Fibroblast of skin of left quadriceps (primary cell): ENCODE results near the gene RPGRIP1L.
A peak's percentile ranks its signal among the peaks of the same experiment; 100 is the strongest.

Experiments used
- DNase-seq, 2 experiments: peaks; one replicate each; pipeline ENCODE4 v3.0.0-alpha.2; 2013; ENCODE audit warnings: low read depth in 2 of 2

RPGRIP1L gene

DNA sequence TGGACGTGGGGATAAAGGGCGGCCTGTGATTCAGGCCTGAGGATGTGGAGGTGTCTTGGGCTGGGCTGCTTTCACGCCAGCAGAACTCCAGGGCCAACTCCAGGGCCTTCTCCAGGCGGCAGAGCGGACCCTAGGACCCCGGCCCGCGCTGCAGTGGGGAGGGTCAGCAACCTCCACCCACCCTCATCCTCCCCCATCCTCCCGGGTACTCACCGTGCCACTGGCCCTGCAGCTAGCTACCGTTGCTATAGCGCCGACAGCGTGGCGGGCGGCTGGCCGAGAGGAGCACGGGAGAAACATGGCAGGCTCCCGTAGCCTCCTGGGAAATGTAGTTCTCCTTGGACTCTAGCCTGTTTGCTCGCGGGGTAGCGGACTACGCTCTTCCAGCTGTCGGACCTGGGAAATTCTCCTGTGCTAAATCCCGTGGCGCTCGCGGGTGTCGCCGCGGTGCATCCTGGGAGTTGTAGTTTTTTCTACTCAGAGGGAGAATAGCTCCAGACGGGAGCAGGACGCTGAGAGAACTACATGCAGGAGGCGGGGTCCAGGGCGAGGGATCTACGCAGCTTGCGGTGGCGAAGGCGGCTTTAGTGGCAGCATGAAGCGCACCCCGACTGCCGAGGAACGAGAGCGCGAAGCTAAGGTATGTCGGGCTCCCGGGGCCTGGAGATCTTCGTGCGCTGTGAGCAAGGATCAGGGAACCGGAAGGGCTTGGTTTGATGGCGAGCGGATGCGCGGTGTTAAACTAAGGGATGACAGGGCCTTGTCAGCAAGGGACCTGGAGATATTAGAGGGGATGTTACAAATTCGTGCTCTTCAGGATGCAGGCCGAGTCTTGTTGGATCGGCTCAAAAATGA is at the start of gene RPGRIP1L, which contains the start of gene FTO:
TSS of gene RPGRIP1L (minus strand) at position 270 of the 855 bp plus-strand sequence. CDS start 3,136 bp downstream, outside the sequence.
TSS of gene FTO (plus strand) at position 567 of the 855 bp plus-strand sequence.
- DNase-seq = peak; percentile 99

DNA sequence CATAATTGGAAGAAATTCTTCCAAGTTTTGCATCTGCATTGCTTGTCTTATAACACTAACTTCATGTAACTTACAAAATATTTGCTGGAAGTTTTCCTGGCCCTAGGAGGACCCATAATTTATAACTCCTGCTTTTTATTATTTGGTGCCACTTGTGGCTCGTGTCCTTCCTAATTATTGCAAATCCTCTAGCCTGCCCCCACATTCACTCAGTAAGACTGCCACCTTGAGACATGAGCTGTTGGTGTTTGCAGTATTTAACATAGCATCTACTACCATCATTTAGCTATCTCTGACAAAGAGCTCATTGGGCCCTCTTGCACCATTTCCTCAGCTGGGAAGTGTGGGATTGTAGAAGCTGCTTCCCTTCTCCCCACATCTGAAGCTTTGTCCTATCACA is 49.8 kb upstream of the RPGRIP1L start:
- DNase-seq = no peak

DNA sequence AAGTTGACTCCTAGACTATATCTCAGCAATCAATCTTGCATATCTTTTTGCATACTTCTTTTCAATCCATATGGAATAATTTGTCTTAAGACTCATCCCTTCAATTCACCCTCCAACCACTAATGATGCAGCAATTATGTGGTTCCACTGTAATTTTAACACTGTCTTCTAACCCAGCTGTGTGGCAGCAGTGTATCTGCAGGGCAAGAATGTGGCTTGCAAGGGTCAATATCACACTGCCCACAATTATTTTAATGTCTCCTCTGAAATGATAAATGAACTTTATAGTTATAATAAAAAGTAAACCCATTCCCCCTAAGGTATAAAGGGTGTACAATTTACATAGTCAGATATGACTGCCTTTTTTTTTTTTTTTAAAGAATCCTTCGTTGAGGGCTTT is 48.9 kb upstream of the RPGRIP1L start:
- DNase-seq = no peak

DNA sequence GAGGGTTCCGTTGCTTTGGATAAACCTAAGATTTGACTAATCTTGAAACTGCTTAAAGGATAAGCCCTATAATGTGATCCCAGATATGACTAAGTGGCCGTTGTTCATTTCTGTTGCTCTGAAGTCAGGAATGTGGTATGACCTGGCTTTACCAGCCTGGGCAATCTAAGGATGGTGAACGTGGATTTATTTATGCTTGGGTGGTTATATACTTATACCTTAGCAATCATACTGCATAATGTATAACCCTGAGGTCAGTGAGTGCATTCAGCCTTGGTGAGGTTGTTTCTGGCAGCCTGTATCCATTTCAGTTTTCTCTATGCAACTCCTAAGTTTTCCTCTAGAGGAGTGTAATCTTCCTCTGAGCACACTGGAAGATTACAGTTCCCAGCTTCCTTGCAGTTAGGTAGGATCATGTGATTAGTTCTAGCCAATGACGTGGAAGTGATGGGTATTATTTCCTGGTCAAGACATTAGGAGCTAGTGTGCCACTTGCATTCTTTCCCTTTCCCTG is 42.2 kb upstream of the RPGRIP1L start:
- DNase-seq = no peak

DNA sequence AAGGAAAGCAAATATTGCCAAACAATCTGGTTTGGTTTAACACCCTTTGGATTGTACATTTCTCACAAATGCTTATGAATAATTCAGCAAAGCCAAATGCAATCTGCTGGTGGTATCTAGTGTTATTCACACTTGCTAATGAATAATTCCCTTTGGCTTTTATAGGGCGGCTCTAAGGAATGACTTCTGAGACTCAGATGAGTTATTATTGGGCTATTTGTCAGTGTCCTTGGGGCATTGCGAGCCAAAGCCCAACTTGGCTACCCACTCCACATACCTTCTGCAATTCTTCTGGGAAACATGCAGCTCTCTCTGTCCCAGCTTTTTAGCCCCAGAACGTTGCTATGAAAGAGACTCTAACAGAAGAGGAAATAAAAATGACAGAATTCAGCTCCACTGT is 41.4 kb upstream of the RPGRIP1L start:
- DNase-seq = no peak

DNA sequence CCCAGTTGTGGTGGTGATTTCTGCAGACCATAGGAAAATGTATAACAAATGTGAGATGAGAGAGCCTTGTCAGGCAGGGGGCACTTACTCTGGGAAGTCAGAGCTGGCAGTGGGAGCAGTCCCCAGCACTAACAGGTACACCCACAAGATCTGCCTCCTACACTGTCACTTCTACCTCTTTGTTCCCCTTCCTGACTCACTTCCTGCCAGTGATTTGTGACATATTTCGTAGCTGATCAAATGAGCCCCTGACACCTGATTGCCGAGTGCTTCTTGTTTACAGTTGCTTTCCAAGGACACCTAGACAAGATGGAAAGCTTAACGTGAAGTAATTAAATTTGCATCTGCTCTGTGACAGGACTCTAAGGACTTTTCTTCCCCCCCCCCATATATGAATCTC is 40.8 kb upstream of the RPGRIP1L start:
- DNase-seq = no peak

DNA sequence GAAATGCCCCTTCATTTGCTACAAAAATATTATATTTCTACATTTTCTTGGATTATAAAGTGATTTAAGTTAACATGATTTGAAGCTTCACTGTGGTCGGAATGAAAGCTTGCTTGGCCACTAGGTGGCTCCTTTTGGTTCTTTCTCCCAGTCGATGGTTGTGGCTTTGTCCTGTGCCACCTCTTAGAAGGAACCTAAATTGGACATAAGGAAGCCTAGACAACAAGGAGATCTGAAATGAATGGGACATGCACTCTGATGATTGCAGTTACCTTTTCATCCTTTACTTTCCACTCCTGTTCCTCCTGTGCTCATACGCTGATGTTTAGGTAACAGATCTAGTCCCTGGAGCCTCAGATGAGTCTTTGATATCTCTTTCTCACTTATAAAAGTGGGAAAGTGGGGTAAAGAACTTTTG is 39.5 kb upstream of the RPGRIP1L start:
- no peak for DNase-seq

DNA sequence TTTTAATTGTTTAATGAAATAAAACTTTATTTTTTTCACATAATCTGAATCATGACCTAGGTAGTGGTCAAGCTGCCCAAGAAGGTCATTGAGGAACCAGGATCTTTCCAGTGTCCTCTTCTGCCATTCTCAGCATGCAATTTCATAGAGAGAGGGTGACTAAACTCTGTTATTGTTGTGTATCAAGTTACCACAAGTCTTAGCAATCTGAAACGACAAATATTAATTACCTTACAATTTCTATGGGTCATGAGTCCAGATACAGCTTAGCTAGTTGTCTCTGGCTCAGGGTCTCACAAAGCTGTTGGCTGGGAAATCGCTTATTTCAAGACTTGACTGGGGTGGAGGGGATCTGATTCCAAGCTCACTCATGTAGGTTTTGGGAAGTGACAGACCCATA is 37.9 kb upstream of the RPGRIP1L start:
- DNase-seq = no peak

DNA sequence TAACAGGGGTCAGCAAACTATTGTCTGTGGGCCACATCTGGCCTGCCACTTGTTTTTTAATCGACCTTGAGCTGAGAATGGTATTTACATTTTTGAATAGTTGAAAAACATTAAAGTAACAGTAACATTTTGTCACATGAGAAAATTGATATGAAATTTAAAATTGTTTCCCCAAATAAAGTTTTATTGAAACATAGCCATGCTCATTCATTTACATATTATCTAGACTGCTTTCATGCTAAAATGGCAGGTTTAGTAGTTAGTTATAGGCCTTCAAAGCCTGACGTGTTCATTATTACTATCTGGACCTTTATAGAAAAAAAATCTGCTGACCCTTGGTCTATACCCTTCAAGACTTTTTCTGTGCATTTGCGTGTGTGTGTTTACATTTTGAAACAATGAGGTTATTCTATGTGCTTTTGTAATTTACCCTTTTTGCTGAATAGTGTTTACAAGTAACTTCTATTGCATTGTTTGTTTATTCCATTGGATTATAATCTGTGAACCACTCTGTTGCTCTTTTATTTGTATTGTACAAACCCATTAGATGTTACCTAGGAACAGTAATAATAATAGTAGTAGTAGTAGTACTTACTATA is 37.4 kb upstream of the RPGRIP1L start:
- DNase-seq = no peak

DNA sequence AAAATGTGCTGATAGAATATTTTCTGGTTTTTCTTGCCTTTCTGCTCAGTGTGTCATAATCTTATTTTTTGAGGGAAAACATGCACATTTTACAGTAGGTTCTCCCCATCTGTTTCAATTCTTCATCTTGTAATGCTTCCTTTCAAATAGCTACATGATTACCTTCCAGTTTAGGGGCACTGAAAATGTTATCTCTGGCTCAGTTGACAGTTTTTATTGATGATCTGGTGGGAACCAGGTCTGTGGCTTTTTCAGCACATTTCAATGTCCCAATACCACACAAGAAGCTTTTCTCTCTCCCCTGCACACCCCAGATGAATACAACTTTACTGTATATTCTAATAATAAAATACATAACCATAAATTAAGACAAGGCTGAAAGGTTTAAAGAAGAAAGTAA is 36.8 kb upstream of the RPGRIP1L start:
- no peak for DNase-seq

DNA sequence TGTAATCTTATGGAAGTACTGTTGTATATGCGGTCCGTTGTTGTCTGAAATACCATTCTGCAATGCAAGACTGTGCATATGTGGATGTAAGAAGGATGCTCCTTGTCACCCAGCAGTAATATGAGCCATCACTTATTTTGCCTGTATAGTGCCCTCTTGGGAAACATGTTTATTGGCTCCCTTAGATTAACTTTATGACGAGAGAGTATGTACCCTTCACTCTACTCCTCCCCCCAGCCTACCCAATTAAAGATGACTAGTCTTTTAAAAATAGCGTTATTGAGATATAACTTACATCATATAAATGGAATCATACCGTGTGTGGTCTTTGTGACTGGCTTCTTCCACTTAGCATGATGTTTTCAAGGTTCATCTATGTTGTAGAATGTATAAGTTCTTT is 33.9 kb upstream of the RPGRIP1L start:
- no peak for DNase-seq

DNA sequence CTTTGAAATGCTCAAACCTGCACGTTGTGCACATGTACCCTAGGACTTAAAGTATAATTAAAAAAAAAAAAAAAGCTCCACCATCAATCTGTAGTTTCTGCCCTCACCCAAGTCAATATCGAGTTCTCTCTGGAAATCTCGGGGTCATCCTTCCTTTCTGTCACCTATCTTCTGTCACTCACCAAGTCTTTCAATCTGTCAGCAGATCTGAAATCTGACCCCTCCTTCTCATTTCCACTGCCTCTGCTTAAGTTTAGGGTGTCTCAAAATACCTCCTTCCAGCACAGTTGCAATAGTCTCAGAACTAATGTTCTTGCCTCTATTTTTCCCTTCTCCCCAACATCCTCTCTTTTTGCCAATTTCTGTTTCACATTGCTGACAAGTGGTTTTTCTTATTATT is 32.6 kb upstream of the RPGRIP1L start:
- no peak for DNase-seq

DNA sequence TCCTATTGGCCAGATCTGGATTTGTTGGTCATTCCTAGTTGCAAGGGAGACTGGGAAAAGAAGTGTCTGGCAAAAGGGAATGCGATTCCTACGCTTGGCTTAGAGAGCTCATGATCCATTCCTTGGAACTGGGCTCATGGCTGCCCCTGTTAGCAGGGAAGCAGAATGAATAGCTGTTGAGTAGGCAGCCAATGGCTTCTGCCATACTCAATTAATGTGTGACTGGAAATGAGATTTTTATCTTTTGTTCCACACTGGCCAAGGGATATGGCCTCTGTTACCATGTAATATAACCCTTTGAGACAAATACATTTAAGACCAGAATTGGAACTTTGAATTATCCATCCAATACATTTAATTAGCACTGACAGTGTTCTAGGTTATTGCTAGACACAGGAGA is 31.2 kb upstream of the RPGRIP1L start:
- DNase-seq = no peak

DNA sequence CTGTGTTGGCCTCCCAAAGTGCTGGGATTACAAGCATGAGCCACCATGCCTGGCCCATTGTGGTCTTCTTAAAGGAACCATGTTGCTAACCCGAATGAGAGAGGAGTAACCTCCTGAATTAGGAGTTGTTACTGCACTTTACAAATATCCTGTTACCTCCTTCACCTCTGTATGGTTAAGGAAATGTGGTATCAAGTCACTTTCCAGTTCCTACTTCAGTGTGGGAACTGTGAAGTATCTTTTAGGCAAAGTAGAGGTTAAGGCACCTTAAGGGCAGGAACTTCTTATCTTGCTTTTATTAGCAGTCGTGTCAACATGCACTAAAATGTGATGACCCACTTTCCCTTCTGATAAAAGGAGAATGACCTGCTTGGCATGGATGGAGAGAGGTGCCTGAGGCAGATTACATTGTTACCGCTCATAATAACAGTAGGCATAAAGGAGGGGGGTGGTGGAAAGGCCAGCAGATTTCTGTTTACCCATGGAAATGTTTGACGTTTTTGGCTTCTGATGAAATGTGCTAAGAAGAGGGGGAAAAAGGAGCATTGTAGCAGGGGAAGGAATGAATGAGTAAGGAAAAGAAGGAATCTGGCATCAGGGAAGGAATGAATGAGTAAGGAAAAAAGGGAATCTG is 28.8 kb upstream of the RPGRIP1L start:
- no peak for DNase-seq

DNA sequence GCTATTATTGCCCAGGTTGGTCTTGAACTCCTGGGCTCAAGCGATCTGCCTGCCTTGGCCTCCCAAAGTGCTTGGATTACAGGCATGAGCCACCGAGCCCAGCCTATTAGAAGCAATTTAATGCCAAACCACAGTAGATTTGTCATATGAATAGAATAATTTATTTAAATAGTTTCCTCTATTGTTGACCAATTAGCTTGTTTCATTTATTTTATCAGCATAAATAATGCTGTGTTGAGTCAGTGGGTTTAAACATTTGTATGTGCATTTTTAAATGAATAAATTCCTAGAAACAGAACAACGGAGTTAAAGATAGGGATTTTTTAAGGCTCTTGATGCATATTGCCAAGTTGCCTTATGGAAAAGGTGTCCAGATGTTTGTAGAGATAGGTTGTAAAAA is 27.0 kb upstream of the RPGRIP1L start:
- DNase-seq = no peak

DNA sequence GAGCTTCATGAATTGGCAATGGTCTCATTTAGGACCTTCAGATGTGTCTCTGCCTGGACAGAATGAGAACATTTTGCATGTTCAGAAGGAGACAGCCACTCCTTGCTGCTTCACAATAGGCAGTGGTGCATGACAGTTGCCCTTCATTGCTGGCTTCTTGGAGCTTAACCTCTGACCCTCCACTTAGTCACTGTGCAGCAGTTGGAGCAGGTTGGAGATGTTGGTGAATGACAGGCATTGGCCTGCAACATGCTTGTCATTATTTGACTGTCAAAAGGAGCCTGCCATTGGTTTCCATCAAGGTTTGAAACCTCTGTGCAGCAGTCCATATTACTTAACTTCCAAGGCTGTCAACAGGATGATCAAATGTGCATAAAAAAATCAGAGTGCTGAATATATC is 23.0 kb upstream of the RPGRIP1L start:
- DNase-seq = no peak

DNA sequence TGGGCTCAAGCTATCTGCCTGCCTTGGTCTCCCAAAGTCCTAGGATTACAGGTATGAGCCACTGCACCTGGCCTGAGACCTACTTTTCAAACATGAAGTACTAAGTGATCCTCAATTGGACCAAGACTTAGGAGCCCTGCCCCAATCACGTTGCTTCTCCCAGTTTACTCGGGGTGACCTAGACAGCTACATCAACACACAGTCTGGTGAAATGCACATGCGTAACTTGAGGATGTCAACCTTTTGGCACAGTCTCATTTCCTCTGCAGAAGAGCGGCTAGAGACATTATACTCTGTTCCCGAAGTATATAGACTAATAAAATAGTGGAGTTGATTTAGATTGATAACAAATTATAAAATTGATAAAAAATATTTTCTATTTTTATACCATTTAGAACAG is 17.4 kb upstream of the RPGRIP1L start:
- no peak for DNase-seq

DNA sequence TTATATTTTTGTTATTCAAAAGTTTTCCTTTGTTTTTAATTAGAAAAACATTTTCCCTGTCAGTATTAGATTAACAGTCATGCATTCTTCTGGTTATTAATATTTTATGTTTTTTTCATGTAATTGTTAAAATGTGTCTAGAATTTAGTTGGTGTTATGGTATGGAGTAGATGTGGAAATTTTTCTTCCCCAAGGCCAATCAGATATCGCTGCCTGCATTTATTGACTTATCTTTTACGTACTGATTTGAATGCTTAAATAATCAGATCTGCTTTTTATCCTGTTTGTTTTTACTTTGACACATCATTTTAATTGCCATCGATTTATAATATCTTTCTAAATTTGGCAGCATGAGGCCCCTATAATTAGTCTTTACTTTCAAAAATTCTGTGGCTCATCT is 13.9 kb upstream of the RPGRIP1L start:
- no peak for DNase-seq

DNA sequence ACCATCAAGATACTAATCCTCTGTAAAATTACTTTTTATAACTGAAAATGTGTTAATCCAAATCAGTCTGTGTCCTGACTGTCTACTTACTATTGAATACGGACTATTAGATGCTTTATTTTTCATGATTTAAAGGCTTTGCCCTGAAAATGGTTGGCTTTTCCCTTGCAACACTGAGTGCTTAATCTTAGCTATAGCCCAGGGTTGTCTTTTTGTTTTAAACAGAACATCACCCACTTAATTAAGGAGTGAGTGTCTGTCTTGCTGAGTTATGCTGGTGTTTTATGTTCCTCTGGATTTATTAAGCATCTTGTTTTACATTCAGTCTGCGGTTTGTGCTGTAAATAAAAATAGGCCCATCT is 11.3 kb upstream of the RPGRIP1L start:
- DNase-seq = no peak

DNA sequence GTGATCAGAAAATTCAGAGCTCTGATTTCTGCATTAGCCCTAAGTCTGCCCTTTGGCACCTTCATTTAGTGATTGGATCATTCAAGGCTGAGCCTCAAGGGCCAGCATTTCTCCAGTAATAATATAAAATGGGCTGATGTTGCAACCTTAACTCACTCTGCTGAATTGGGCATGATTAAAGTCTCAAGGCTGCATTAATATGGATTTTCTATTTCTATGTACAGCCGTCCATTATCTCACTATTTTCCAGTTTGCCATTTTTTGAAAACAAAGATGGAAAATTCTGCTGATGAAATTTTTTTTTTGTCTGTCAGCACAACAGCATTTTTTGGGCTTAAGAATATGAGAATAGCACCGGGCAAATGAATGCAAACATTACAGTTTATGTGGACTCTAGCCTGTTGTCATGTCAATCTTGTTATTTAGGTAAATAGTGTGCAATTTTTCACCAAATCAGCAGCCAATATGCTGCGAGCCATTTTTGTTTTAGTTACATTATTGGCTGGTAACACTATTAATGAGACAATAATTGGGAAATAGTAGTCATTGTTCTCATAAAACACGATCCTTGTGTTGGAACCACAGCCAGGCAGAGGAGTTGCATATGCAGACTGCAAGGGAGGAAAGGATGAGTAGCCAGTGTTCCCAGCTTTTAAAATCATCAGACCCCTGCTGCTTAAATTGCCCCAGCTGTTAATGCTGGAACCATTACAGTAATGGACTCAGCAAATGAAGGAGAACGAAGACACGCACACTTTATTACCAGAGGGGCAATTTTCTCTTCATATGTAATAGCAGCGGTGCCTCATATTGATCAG is 10.8 kb upstream of the RPGRIP1L start:
- no peak for DNase-seq

DNA sequence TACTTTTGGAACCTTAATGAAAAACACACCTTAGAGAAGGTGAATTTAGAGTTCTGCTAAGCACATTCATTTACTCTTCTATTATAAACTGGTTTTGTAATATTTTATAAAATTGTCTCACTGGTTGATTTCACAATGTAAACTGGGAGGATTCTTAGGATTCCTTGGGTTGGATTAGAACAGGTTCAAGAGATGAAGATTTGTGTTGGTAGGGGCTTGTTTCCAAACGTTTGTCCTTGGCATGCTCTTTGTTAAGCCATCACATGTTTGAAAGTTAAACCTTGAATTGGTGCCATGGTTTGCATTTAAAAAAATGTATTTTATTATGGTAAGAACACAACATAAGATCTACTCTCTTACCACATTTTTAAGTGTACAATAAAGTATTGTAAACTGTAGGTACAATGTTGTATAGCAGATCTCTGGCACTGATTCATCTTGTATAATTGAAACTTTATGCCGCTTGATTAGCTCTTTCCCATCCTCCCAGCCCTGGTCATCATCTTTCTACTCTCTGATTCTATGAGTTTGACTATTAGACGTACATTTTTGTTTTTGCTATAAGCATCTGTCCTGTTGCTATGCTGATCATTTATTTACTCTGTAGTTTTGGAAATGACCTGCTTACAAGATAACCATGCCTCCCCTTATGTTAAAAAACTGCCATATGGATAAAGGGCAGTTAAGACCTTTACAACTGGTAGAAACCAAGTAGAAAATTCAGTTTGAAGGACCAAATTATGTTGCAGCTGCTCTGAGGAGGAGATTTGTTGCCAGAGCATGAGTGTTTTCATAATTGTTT is 9.9 kb upstream of the RPGRIP1L start:
- no peak for DNase-seq
